Peyer's patch (tissue), 4 donors: ENCODE data around the gene EDRF1. TPM values are rescaled to one million over a fixed set of nuclear protein-coding genes. Genes with fewer than 3 reads are reported as not detected.

Experiments used
- DNase-seq, 3 donors: peaks; one replicate each; pipeline ENCODE4 v3.0.0-alpha.2; 2017 to 2019
- H3K27ac ChIP-seq, 4 donors: fragments of 200-600 bp; sonication (generic); one replicate each; pipeline ENCODE4 v1.5.1; 2016 to 2019
- H3K27me3 ChIP-seq, 2 donors: fragments of 200-600 bp; sonication (generic); one replicate each; pipeline ENCODE4 v1.5.1; 2019
- H3K36me3 ChIP-seq, 3 donors: fragments of 200-600 bp; sonication (generic); one replicate each; pipeline ENCODE4 v1.5.1; 2016 to 2019
- H3K4me1 ChIP-seq, 4 donors: fragments of 200-600 bp; sonication (generic); one replicate each; pipeline ENCODE4 v1.5.1; 2016 to 2019
- H3K4me3 ChIP-seq, 4 donors: fragments of 200-600 bp; sonication (generic); 1 replicate in 3 of 4; 2 replicates in 1 of 4; pipeline ENCODE4 v1.5.1; 2016 to 2019; ENCODE audit warnings: mild to moderate bottlenecking in 1 of 4
- H3K9me3 ChIP-seq, 4 donors: fragments of 200-600 bp; sonication (generic); one replicate each; pipeline ENCODE4 v1.5.1; 2016 to 2019; ENCODE audit warnings: mild to moderate bottlenecking in 1 of 4
- POLR2A ChIP-seq, 2 donors: fragments of 450-650 bp; IDR thresholded peaks; one replicate each; pipeline ENCODE4 v1.5.1; 2017; ENCODE audit warnings: antibody characterized with exemption in 2 of 2, mild to moderate bottlenecking in 2 of 2, moderate library complexity in 2 of 2
- total RNA-seq, 4 donors: library from RNA; depleted of rRNA; stranded (reverse); fragments of >200 nt; gene quantifications; one replicate each; pipeline ENCODE4 v1.1.0, GENCODE V29; 2016
- TF ChIP-seq, protein P1 (sequence below), 6 experiments: fragments of 450-650 bp in 4 of 6; fragments of 200-600 bp in 2 of 6; sonication (generic) in 1 of 6; IDR thresholded peaks; one replicate each; pipeline ENCODE4 v1.5.1; 2017 to 2019; ENCODE audit warnings: antibody characterized with exemption in 6 of 6, mild to moderate bottlenecking in 3 of 6, moderate library complexity in 1 of 6

EDRF1 gene
- total RNA-seq, 4 donors from 2014 or later, result 24.3 to 60.2 (median 36.5) TPM

DNA sequence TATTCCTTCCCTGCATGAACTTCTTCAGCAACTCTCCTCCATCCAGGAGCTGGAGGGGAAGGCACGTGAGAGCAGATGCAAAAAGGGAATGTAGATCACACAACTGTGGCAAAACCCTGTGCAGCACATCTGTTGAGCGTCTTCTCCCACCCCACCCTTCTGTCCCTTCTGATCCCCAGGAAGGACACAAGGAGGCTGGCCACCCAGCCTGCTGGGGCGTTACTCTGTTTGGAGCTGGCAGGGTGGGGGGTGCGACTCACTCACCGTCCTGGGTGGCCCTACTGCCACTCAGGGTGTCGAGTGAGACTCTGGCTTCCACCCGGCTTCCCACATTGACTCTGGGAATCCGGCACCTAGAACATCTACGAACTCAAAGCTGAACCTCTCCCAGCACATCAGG, 66.3 kb downstream of the EDRF1 start:
- H3K36me3 ChIP-seq, result peaks cover 0 to 19% (median 0%) of the 10 kb centered on the region in 3 donors
- no peaks in the 10 kb centered on the region for H3K9me3 ChIP-seq
- peak in 1 of 3 donors; percentile 38 for DNase-seq
- H3K27me3 ChIP-seq, result no peaks in the 10 kb centered on the region
- H3K4me3 ChIP-seq, result no peak overlapping the region
- H3K4me1 ChIP-seq, result no peaks in the 10 kb centered on the region
- TF ChIP-seq, protein P1, sequence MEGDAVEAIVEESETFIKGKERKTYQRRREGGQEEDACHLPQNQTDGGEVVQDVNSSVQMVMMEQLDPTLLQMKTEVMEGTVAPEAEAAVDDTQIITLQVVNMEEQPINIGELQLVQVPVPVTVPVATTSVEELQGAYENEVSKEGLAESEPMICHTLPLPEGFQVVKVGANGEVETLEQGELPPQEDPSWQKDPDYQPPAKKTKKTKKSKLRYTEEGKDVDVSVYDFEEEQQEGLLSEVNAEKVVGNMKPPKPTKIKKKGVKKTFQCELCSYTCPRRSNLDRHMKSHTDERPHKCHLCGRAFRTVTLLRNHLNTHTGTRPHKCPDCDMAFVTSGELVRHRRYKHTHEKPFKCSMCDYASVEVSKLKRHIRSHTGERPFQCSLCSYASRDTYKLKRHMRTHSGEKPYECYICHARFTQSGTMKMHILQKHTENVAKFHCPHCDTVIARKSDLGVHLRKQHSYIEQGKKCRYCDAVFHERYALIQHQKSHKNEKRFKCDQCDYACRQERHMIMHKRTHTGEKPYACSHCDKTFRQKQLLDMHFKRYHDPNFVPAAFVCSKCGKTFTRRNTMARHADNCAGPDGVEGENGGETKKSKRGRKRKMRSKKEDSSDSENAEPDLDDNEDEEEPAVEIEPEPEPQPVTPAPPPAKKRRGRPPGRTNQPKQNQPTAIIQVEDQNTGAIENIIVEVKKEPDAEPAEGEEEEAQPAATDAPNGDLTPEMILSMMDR (IDR thresholded peaks at IDR 0.05), result no peak
- TF ChIP-seq POLR2A (IDR thresholded peaks at IDR 0.05), result no peak
- no peak overlapping the region for H3K27ac ChIP-seq

DNA sequence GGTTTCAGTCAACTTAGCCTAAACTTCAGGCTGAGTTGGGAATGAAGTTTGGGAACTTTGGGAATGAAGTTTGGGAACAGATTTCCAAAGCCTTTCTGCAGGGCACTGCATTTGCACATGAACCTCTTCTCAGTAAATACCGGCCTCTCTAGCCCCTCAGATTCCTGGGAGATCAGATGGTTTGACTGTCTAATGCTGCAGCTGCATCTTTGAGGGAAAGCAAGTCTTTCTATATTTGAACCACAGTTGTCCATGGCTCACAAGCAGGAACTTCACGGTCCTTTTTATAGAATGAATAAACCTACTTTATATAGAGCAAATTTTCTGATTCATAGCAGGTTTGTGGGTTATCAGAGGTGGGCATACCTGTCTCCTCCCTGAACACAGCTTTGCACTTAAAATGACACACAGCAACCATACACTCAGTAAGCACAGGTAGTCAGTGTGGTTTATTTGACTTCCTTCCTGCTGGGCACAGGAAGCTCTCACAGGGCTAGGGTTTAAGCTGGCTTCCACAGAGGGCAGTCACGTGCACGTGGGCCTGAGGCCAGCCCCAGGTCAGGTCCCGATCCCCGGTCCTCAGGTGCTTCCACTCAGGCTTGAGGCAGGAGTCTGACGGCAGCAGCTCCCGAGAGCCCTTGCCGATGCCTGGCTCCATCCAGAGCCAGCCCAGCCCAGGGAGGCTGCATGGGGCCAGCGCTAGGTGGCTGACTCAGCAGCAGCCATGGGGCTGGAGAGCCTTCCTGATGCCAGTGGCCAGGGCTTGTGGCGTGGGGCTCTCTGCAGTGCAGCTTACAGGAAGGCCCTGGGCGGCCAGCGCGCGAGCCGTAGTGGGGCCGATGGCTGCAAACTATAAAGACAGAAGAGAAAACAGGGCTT, 68.9 kb downstream of the EDRF1 start:
- no peak overlapping the region for H3K27ac ChIP-seq
- no peaks in the 10 kb centered on the region for H3K27me3 ChIP-seq
- H3K9me3 ChIP-seq, result no peaks in the 10 kb centered on the region
- no peak overlapping the region for H3K4me3 ChIP-seq
- TF ChIP-seq, protein P1 (IDR thresholded peaks at IDR 0.05), result no peak
- no peak for TF ChIP-seq POLR2A (IDR thresholded peaks at IDR 0.05)
- H3K4me1 ChIP-seq, result no peaks in the 10 kb centered on the region
- peak in 1 of 3 donors; percentile 42 for DNase-seq
- H3K36me3 ChIP-seq, result peaks cover 0 to 33% (median 0%) of the 10 kb centered on the region in 3 donors

DNA sequence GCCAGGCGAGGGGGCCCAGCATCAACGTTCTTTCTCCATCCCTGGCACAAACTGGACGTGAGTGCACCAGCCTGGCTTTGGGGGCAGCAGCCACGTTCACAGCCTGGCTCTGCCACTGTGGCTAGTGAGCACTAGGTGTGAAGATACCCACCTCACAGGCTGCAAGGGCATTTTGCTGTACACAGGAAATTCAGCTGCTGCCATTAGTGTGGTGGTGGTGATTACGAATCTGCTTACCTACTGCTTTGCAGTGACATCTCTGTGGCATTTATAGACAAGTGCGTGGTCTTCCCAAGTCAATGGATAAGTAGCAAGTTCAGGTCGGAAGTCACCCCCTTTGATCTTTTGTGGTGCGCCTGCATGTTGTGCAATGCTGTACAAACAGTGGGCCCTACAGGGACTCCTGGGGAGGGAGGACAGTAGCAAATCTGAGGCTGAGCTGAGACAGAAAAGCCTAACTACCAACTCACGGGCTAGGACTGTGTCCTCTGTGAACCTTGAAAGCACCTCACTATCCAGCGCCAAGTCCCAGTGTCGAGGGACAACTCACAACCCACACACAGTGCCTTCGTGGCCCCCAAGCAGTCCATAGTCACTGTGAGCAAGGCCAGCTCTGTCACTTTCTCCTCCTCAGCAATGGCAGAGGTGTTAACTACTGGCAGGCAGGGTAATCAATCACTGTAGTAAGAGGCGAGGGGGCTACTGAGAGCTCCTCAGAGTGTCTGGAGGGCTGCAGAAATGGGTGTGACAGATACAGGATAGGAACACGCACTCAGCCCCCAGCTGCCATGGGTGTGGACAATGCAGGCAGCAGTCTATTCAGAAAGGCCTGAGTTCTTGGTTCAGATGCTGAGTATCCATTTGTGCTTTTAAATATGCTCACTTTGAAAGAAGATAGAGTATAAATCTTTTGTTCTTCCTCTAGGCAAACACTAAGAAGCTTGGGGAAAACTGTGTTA, 73.1 kb downstream of the EDRF1 start:
- H3K36me3 ChIP-seq, result peaks cover 0 to 60% (median 0%) of the 10 kb centered on the region in 3 donors
- H3K4me3 ChIP-seq, result no peak overlapping the region
- H3K4me1 ChIP-seq, result no peaks in the 10 kb centered on the region
- no peak overlapping the region for H3K27ac ChIP-seq
- H3K9me3 ChIP-seq, result no peaks in the 10 kb centered on the region
- DNase-seq, result peak in 1 of 3 donors; percentile 24
- no peaks in the 10 kb centered on the region for H3K27me3 ChIP-seq
- no peak for TF ChIP-seq POLR2A (IDR thresholded peaks at IDR 0.05)
- TF ChIP-seq, protein P1 (IDR thresholded peaks at IDR 0.05), result no peak

DNA sequence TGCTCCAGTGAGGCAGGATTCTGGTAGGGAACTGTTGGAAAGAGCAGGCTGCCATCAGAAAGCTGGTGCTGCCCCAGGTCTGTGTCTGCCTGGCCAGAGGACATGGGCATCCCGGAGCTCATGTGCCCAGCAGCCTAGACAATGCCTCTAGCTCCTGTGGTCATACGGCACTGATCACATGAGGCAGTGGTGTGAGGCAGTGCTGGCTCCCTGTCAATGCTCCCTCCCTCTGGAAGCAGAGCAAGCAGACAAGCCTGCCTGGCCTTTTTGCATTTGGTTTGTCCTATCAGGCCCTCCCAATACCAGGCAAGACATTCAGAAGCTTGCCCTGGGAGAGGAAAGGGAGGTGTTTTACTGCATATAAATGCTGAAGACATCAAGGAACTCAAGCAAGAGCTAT, 75.6 kb downstream of the EDRF1 start:
- Histone ChIP-seq H3K4me3 (no peak overlapping the region), H3K9me3 (no peaks in the 10 kb centered on the region), H3K27ac (no peak overlapping the region), H3K36me3 (peaks cover 0 to 52% (median 0%) of the 10 kb centered on the region in 3 donors), H3K27me3 (no peaks in the 10 kb centered on the region), H3K4me1 (no peaks in the 10 kb centered on the region)
- peak in 1 of 3 donors; percentile 38 for DNase-seq
- TF ChIP-seq POLR2A (IDR thresholded peaks at IDR 0.05), result no peak
- TF ChIP-seq, protein P1 (IDR thresholded peaks at IDR 0.05), result no peak

DNA sequence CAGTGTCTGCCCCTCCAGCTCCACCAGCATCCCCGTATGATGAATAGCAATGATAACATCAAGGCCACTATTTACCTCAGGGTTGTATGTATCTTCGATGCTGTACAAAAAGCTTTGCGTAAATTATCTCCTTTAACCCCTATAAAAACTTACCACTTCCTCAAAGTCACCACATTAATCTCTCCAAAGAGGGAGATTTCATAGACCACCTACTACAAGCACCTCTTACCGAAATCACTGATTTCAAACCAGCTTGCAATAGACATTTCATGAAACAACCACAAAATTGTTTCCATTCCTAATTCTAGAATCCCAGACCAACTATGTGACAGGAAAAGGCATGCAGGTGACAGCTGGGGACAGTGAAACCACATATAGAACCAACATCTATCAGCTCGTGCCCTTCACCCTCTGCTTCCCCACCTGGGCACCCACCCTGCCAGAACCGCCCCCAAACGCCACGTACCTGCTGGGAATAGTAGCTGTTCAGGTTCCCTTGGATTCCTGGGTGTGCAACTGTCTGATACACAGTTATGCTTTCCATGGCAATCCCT, 76.2 kb downstream of the EDRF1 start:
- H3K27me3 ChIP-seq, result no peaks in the 10 kb centered on the region
- peaks cover 0 to 52% (median 0%) of the 10 kb centered on the region in 3 donors for H3K36me3 ChIP-seq
- peak in 1 of 3 donors; percentile 34 for DNase-seq
- no peak overlapping the region for H3K27ac ChIP-seq
- H3K4me1 ChIP-seq, result no peaks in the 10 kb centered on the region
- no peak overlapping the region for H3K4me3 ChIP-seq
- no peak for TF ChIP-seq POLR2A (IDR thresholded peaks at IDR 0.05)
- TF ChIP-seq, protein P1 (IDR thresholded peaks at IDR 0.05), result no peak
- no peaks in the 10 kb centered on the region for H3K9me3 ChIP-seq
